Measurements from ENCODE around the gene PDYN. TPM values are rescaled to one million over a fixed set of nuclear protein-coding genes. Genes with fewer than 3 reads are reported as not detected.

Gene PDYN
- total and polyA plus RNA-seq, 9 of the 15 experiments (the other 6 are each of a cell fraction or from before 2014, with no cell fraction given): not detected

DNA sequence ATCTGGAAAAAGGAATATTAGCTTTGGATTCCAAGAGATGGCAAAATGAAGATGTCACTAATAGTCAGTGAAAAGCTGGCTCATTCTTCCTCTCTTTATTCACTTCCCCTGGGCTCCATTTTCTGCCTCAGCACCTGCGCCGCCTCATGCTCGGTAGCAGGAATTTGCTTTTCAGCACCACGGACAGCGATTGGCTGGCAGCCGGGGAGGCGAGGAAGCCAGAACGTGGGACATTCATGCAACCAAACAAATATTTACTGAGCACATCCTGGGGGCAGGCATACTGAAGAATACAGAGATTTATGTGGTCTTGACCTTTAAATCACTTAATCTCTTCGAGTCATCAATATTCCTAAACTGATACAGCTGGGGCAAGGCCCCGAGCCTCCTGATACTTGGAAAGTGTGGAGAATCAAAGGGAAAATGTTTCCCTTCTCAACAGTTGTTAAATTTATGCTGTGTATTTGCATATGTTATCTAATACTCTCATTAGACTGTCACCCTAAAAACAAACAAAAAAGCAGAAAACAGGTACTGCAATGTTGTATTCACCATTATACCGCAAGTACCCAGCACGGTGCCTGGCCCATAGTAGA lies 12.1 kb upstream of the PDYN start (continued):
- TF ChIP-seq TEAD4 (IDR thresholded peaks at IDR 0.05; ENCODE audit: low read length) (0 out of 2 replicates have a peak, but pooled peaks have one; percentile 23), TEAD4 (CRISPR knock-in tag; IDR thresholded peaks at IDR 0.05; ENCODE audit: borderline replicate concordance) (no peak; the same call in 1 of the 2 replicates), HDAC3 (IDR thresholded peaks at IDR 0.05; ENCODE audit: borderline replicate concordance, partially characterized antibody) (no peak), TEAD1 (CRISPR knock-in tag; IDR thresholded peaks at IDR 0.05) (peak in 1 of 2 experiments; percentile 73; a peak in 1 of 4 replicates), PML (IDR thresholded peaks at IDR 0.05; ENCODE audit: low read length) (no peak), CBFA2T3 (IDR thresholded peaks at IDR 0.05) (no peak)

DNA sequence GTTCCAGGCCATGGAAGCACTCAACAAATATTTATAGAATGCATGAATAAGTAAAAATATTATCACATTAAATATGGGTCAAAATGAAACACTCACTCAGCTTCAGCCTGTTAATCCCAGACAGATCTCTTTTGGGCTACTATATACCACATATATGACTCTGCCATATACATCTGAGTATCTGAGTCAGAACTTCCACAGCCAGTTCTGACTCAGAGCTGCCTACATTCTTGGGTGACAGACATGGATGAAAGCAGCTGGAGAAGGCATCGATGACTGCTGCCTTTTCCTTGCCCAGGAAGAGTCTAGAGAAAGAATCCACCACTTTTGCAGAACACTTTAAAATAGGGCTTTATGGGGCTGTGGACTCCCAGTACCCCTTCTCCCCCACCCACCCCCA lies 11.5 kb upstream of the PDYN start:
- in situ Hi-C loops (cut with MboI) (no loop called here), intact Hi-C loops (cut with micrococcal nuclease) (loop anchor here (5.0 kb wide), 1 partner anchor 87 kb away; no protein-coding TSS in a partner anchor)
- H4K20me1 ChIP-seq (replicated peaks; ENCODE audit: control insufficient read depth, insufficient read depth, low read length): no peaks in the 10 kb centered on the region
- H3K9me3 ChIP-seq (replicated peaks; ENCODE audit: control insufficient read depth, insufficient read depth, low read depth, low read length): no peaks in the 10 kb centered on the region
- H2AFZ ChIP-seq (ENCODE audit: low read depth, low read length): no peak overlapping the region
- no peaks in the 10 kb centered on the region for H3K9me1 ChIP-seq (ENCODE audit: control insufficient read depth, insufficient read depth, low read length)
- no peak overlapping the region for H3K9ac ChIP-seq (ENCODE audit: insufficient read depth in 1 of 2, low read depth in 2 of 2, low read length in 2 of 2)
- no peak overlapping the region for H3K4me2 ChIP-seq (ENCODE audit: insufficient read depth, low read length)
- DNase-seq (ENCODE audit: extremely low read depth in 1 of 4, low spot score in 3 of 4) (no peak), FAIRE-seq (no peak), ATAC-seq (no peak)
- H3K4me1 ChIP-seq (replicated peaks in 1 of 2; ENCODE audit: control insufficient read depth in 2 of 2, insufficient read depth in 2 of 2, low read length in 2 of 2): no peaks in the 10 kb centered on the region
- H3K27me3 ChIP-seq (ENCODE audit: control insufficient read depth in 2 of 2, insufficient read depth in 2 of 2, low read length in 2 of 2): no peaks in the 10 kb centered on the region
- H3K36me3 ChIP-seq (ENCODE audit: control insufficient read depth, insufficient read depth, low read length): no peaks in the 10 kb centered on the region
- CTCF ChIA-PET (ENCODE audit: low intra/inter-chr PET ratio): interaction anchor here (0.7 to 2.4 kb wide), 2 partner anchors 164 to 167 kb away, joined by 4 to 14 read pairs; no protein-coding TSS in a partner anchor
- H3K27ac ChIP-seq (ENCODE audit: extremely low read depth, low read depth, low read length): no peak overlapping the region
- BruUV-seq (replicated peaks): no TSS peak
- H3K79me2 ChIP-seq (ENCODE audit: control insufficient read depth, insufficient read depth, low read length): no peaks in the 10 kb centered on the region
- POLR2A ChIA-PET: interaction anchor here (1.6 kb wide), 1 partner anchor 165 kb away, joined by 4 read pairs; no protein-coding TSS in a partner anchor
- WGBS (ENCODE audit: insufficient coverage, low coverage, missing lambda C conversion rate): no CpG with 5 or more reads among the region's 1 CpG
- no peak overlapping the region for H3K4me3 ChIP-seq
- no peak for TF ChIP-seq ZNF282 (CRISPR knock-in tag; IDR thresholded peaks at IDR 0.05)
- TF ChIP-seq NUFIP1 (IDR thresholded peaks at IDR 0.05; ENCODE audit: partially characterized antibody): no peak
- TF ChIP-seq RNF2 (IDR thresholded peaks at IDR 0.05): no peak
- TF ChIP-seq, protein P1, sequence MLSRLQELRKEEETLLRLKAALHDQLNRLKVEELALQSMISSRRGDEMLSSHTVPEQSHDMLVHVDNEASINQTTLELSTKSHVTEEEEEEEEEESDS (CRISPR knock-in tag; IDR thresholded peaks at IDR 0.05): no peak
- TF ChIP-seq, protein P2, sequence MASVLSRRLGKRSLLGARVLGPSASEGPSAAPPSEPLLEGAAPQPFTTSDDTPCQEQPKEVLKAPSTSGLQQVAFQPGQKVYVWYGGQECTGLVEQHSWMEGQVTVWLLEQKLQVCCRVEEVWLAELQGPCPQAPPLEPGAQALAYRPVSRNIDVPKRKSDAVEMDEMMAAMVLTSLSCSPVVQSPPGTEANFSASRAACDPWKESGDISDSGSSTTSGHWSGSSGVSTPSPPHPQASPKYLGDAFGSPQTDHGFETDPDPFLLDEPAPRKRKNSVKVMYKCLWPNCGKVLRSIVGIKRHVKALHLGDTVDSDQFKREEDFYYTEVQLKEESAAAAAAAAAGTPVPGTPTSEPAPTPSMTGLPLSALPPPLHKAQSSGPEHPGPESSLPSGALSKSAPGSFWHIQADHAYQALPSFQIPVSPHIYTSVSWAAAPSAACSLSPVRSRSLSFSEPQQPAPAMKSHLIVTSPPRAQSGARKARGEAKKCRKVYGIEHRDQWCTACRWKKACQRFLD (CRISPR knock-in tag; IDR thresholded peaks at IDR 0.05): no peak
- no peak for TF ChIP-seq MCM7 (IDR thresholded peaks at IDR 0.05)
- TF ChIP-seq, protein P3, sequence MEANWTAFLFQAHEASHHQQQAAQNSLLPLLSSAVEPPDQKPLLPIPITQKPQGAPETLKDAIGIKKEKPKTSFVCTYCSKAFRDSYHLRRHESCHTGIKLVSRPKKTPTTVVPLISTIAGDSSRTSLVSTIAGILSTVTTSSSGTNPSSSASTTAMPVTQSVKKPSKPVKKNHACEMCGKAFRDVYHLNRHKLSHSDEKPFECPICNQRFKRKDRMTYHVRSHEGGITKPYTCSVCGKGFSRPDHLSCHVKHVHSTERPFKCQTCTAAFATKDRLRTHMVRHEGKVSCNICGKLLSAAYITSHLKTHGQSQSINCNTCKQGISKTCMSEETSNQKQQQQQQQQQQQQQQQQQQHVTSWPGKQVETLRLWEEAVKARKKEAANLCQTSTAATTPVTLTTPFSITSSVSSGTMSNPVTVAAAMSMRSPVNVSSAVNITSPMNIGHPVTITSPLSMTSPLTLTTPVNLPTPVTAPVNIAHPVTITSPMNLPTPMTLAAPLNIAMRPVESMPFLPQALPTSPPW (CRISPR knock-in tag; IDR thresholded peaks at IDR 0.05): no peak
- TF ChIP-seq ZNF785 (CRISPR knock-in tag; IDR thresholded peaks at IDR 0.05): no peak
- TF ChIP-seq IRF2 (CRISPR knock-in tag; IDR thresholded peaks at IDR 0.05): no peak
- no peak for TF ChIP-seq ETV5 (CRISPR knock-in tag; IDR thresholded peaks at IDR 0.05; ENCODE audit: low read depth)
- TF ChIP-seq XRCC4 (IDR thresholded peaks at IDR 0.05; ENCODE audit: extremely low read depth, insufficient read depth, insufficient read length): no peak
- TF ChIP-seq FIP1L1 (IDR thresholded peaks at IDR 0.05; ENCODE audit: low read depth, low read length, poor library complexity, severe bottlenecking): no peak
- TF ChIP-seq SIRT6 (IDR thresholded peaks at IDR 0.05; ENCODE audit: low read depth, low read length): no peak

Measured in K562 (cell line).